Measurements from ENCODE around the gene ADGRG1.

The ADGRG1 gene

DNA sequence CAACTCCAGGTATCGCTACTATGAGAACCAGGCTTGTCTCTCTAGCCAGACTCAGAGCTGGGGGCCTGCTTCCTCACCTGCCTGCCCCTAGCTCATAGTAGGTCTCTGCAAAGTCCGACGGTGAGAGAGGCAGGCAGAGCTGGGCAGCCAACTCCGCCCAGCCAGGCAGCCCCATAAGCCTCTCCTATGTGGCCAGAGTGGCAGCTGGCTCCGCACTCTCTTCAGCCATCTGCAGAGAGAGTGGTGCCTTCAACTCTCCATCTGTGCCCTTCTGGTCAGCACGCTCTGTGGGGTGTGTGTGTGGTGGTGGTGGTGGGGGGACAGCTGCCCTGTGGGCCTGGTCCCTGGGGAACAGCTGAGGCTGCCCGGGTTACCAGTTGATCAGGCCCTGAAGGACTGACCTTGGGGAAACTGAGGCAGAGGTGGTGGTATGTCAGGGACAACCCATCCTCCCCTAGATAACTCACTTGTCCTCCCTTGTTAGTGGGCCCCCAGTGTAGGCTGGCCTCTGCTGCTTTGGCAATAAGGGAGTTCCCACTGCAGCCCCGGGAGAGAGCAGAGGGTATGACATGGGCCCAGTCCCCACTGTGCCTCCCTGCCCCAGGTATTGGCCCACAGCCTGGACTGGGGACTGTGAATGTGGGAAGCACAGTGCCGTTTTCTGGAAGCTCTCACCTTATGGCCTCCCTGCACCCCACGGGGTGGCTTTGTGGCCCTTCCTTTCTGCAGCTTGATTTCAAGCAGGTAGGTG, 1.8 kb upstream of the ADGRG1 start:
- no peak for DNase-seq (ENCODE audit: low spot score in 2 of 2)
- Mint-ChIP-seq H3K4me1 (peaks cover 49% of the 10 kb centered on the region), H3K9me3 (no peaks in the 10 kb centered on the region), H3K36me3 (ENCODE audit: insufficient read depth) (peaks cover 1% of the 10 kb centered on the region), H3K27ac (ENCODE audit: low read depth) (no peak overlapping the region), H3K27me3 (no peaks in the 10 kb centered on the region), H3K4me3 (no peak overlapping the region)
- ATAC-seq (replicated peaks; ENCODE audit: extremely low read depth, poor library complexity, severe bottlenecking), result no peak

DNA sequence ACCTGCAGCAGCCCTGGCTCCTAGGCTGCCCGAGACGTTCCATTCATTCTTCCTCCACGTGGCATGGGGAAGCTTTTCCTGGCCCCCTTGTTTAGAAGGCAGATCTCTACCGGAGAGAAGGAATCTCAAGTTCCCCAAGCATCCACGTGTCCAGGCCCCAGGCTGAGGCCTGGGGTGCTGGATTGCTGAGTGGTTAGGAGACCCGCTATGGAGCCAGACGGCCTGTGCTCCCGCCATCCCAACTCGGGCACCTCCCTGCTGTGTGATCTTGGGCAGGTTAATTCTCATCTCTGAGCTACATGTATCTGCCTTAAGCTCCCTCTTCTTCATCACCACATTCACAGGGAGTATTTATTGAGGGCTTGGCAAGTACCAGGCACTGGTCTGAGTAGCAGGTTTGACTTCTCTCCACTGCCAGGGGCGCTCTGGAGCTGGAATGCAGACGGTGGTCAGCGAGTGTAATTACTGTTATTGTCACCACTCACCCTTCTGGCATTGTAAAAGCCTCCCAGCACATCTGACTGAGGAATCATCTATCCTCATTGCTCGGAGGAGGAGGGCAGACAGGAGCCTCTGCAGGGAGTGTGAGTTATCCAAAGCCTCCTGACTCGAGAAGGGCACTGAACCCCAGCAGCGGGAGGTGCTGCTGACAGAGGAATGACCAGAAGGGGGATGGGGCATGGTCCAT, 1.1 kb upstream of the ADGRG1 start:
- Mint-ChIP-seq H3K27me3 (no peaks in the 10 kb centered on the region), H3K4me3 (no peak overlapping the region), H3K27ac (ENCODE audit: low read depth) (no peak overlapping the region), H3K9me3 (no peaks in the 10 kb centered on the region), H3K4me1 (peaks cover 49% of the 10 kb centered on the region), H3K36me3 (ENCODE audit: insufficient read depth) (peaks cover 1% of the 10 kb centered on the region)
- ATAC-seq (replicated peaks; ENCODE audit: extremely low read depth, poor library complexity, severe bottlenecking) (no peak), DNase-seq (ENCODE audit: low spot score in 2 of 2) (no peak)

- no peak for DNase-seq (ENCODE audit: low spot score in 2 of 2)
- Mint-ChIP-seq H3K36me3 (ENCODE audit: insufficient read depth) (peaks cover 1% of the 10 kb centered on the region), H3K9me3 (no peaks in the 10 kb centered on the region), H3K4me1 (peaks cover 49% of the 10 kb centered on the region), H3K27me3 (no peaks in the 10 kb centered on the region), H3K4me3 (peak overlapping the region; percentile 64), H3K27ac (ENCODE audit: low read depth) (peak overlapping the region; percentile 88)
- no peak for ATAC-seq (replicated peaks; ENCODE audit: extremely low read depth, poor library complexity, severe bottlenecking)
Measured at GRCh38 chr16:57628783-57629293, 408 bp downstream of the ADGRG1 start.

DNA sequence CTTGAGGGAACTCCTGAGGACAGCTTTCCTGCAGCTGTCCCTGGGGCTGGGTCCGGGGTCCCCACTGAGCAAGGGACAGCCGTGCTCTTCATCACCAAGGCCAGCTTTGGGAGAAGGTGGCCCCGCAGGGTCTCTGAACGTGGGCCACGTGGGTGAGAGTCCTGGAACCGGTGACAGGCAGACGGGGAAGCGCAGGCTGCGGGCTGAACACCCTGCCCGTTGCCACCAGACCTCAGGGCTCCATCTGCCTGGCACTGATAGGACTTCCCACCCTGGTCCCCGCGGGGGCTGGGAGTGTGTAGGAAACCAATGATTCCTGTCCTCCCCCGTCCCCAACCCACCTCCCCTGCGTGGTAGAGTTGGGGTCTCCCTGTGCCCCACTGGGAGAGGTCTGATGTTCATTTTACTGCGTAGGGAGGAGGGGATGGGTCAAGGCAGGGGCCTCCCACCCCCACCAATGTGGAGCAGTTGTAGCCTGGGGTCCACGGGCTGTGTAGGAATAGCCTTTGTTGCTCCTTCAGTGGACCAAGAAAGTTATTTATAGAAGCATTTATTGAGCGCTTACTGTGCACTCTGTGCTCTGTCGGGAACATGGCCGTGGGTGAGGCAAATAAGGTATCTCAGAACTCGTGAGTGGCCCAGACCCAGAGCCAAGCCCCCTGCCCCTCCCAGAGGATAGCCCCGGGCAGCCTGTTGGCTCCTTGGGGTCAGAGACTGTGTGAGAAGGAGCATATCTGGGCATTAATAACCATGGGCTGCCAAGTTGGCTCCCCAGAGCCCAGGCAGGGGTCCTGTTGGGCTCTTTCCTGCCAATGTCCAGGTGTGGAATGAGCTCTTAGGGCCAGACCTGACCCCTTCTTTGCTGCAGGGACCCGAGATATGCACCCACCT, 1.3 kb downstream of the ADGRG1 start:
- Mint-ChIP-seq H3K27ac (ENCODE audit: low read depth) (peak overlapping the region; percentile 88), H3K4me3 (peak overlapping the region; percentile 64), H3K27me3 (no peaks in the 10 kb centered on the region), H3K9me3 (no peaks in the 10 kb centered on the region), H3K36me3 (ENCODE audit: insufficient read depth) (peaks cover 1% of the 10 kb centered on the region), H3K4me1 (peaks cover 46% of the 10 kb centered on the region)
- ATAC-seq (replicated peaks; ENCODE audit: extremely low read depth, poor library complexity, severe bottlenecking) (peak; percentile 29), DNase-seq (ENCODE audit: low spot score in 2 of 2) (no peak)

GRCh38 chr16:57630407-57630797, 2.0 kb downstream of the ADGRG1 start:
- Mint-ChIP-seq H3K36me3 (ENCODE audit: insufficient read depth) (no peaks in the 10 kb centered on the region), H3K27ac (ENCODE audit: low read depth) (peak overlapping the region; percentile 62), H3K27me3 (no peaks in the 10 kb centered on the region), H3K9me3 (no peaks in the 10 kb centered on the region), H3K4me3 (peak overlapping the region; percentile 64), H3K4me1 (peaks cover 39% of the 10 kb centered on the region)
- no peak for DNase-seq (ENCODE audit: low spot score in 2 of 2)
- no peak for ATAC-seq (replicated peaks; ENCODE audit: extremely low read depth, poor library complexity, severe bottlenecking)

- Mint-ChIP-seq H3K27ac (ENCODE audit: low read depth) (peak overlapping the region; percentile 62), H3K27me3 (no peaks in the 10 kb centered on the region), H3K4me3 (peak overlapping the region; percentile 64), H3K4me1 (peaks cover 33% of the 10 kb centered on the region), H3K9me3 (no peaks in the 10 kb centered on the region), H3K36me3 (ENCODE audit: insufficient read depth) (no peaks in the 10 kb centered on the region)
- ATAC-seq (replicated peaks; ENCODE audit: extremely low read depth, poor library complexity, severe bottlenecking) (no peak), DNase-seq (ENCODE audit: low spot score in 2 of 2) (no peak)
Measured at GRCh38 chr16:57630931-57631845, 2.8 kb downstream of the ADGRG1 start.

GRCh38 chr16:57632568-57632967, 4.1 kb downstream of the ADGRG1 start:
- Mint-ChIP-seq H3K4me1 (peaks cover 39% of the 10 kb centered on the region), H3K9me3 (no peaks in the 10 kb centered on the region), H3K27ac (ENCODE audit: low read depth) (no peak overlapping the region), H3K27me3 (no peaks in the 10 kb centered on the region), H3K4me3 (no peak overlapping the region), H3K36me3 (ENCODE audit: insufficient read depth) (no peaks in the 10 kb centered on the region)
- ATAC-seq (replicated peaks; ENCODE audit: extremely low read depth, poor library complexity, severe bottlenecking) (no peak), DNase-seq (ENCODE audit: low spot score in 2 of 2) (no peak)

GRCh38 chr16:57633383-57634064, 5.1 kb downstream of the ADGRG1 start:
- H3K9me3 Mint-ChIP-seq, result no peaks in the 10 kb centered on the region
- no peak for ATAC-seq (replicated peaks; ENCODE audit: extremely low read depth, poor library complexity, severe bottlenecking)
- peaks cover 40% of the 10 kb centered on the region for H3K4me1 Mint-ChIP-seq
- DNase-seq (ENCODE audit: low spot score in 2 of 2), result no peak
- no peak overlapping the region for H3K27ac Mint-ChIP-seq (ENCODE audit: low read depth)
- no peaks in the 10 kb centered on the region for H3K36me3 Mint-ChIP-seq (ENCODE audit: insufficient read depth)
- no peak overlapping the region for H3K4me3 Mint-ChIP-seq
- H3K27me3 Mint-ChIP-seq, result no peaks in the 10 kb centered on the region

- Mint-ChIP-seq H3K4me3 (no peak overlapping the region), H3K9me3 (no peaks in the 10 kb centered on the region), H3K27ac (ENCODE audit: low read depth) (no peak overlapping the region), H3K27me3 (no peaks in the 10 kb centered on the region), H3K4me1 (peaks cover 35% of the 10 kb centered on the region), H3K36me3 (ENCODE audit: insufficient read depth) (no peaks in the 10 kb centered on the region)
- DNase-seq (ENCODE audit: low spot score in 2 of 2), result no peak
- no peak for ATAC-seq (replicated peaks; ENCODE audit: extremely low read depth, poor library complexity, severe bottlenecking)
Measured at GRCh38 chr16:57634171-57634570, 5.7 kb downstream of the ADGRG1 start.

DNA sequence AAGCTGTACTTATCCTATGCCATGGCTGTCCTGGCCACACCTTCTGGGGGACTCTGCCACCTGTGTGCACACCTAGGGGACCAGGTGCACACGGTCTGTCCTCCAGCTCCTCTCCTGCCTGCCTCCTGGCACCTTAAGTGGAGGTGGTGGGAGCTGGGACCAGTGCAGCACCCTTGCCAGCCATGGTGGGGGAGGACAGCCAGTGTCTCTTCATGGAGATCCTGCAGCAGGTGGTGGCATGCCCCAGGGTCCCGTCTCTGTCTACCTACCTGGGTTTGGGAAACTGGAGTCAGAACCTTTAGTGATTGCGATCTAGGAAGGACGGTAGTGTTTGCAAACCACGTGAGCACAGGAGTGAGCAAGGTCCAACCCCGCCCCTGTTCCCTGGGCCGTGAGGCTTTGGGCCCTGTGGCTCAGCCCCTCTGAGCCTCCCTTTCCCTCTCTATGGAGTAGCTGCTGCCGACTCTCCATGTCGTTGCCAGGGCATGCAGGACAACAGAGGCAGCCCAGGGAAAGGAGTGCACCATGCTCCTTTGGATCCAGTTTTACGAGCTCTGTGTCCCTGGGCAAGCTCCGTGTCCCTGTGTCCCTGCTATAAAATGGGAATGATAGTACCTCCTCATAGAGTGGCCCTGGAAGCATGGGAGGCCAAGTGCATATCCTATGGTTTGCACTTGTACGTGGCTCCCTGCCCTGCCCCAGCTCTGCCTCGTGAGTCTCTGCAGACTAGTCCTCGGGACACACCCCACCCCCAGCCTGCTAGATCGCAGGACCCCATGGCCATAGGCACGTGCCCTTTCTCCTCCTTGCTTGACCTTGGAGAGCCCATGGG, 7.1 kb downstream of the ADGRG1 start:
- Mint-ChIP-seq H3K4me3 (no peak overlapping the region), H3K27me3 (no peaks in the 10 kb centered on the region), H3K27ac (ENCODE audit: low read depth) (peak overlapping the region; percentile 35), H3K9me3 (no peaks in the 10 kb centered on the region), H3K4me1 (peaks cover 40% of the 10 kb centered on the region), H3K36me3 (ENCODE audit: insufficient read depth) (peaks cover 2% of the 10 kb centered on the region)
- no peak for ATAC-seq (replicated peaks; ENCODE audit: extremely low read depth, poor library complexity, severe bottlenecking)
- no peak for DNase-seq (ENCODE audit: low spot score in 2 of 2)

DNA sequence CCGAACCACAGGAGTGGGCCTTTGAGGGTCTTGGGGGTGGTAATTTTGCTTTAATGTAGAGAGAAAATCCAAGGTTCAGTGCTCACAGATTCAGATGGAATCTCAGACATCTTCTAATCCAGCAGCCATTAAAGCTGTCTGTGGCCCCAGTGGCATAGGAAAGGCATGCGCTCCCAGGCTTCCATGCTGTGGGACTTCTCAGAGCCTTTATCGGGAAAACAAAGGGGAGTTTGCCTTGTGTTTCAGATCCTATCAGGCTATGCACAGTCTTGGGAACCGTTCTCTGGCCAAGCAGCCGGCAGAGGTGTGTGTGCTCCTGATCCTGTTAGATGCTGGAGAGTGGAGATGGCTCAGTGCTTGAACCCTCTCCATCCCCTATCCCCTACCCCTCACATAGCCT, 7.8 kb downstream of the ADGRG1 start:
- Mint-ChIP-seq H3K36me3 (ENCODE audit: insufficient read depth) (peaks cover 6% of the 10 kb centered on the region), H3K27ac (ENCODE audit: low read depth) (peak overlapping the region; percentile 14), H3K27me3 (no peaks in the 10 kb centered on the region), H3K4me3 (peak overlapping the region; percentile 11), H3K4me1 (peaks cover 34% of the 10 kb centered on the region), H3K9me3 (no peaks in the 10 kb centered on the region)
- DNase-seq (ENCODE audit: low spot score in 2 of 2), result no peak
- no peak for ATAC-seq (replicated peaks; ENCODE audit: extremely low read depth, poor library complexity, severe bottlenecking)
